ENCODE measurements around the gene LONP2. TPM values are rescaled to one million over a fixed set of nuclear protein-coding genes. Genes with fewer than 3 reads are reported as not detected.

LONP2 gene
- total RNA-seq, 8 experiments from 2014 or later, result 25.3 to 70.5 (median 42.5) TPM

DNA sequence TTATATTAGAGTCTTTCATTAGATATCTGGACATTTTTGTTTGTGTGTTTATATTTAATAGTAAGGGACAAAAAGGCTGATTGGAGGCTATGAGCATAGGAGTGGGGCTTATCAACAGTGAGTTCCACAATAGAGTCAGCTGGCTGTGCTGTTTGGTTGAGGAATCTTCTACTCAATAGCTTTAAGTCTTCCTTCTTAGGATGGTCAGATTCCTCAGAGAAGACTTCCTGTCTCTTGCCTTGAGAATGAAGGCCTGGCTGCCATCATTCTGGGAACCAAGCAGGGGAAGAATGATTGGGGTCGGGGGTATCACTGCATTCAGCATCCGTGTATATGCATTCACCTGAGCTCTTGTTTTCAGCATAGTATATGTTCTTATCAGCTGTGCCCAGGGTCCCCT lies 35.1 kb downstream of the LONP2 start:
- H3K4me3 ChIP-seq, result no peak overlapping the region
- WGBS, 10 experiments, result 60 to 100% (median 77%) methylated on average over 1 of the region's 2 CpGs; no CpG with 5 or more reads in 4 of the 10 experiments
- peaks cover 7 to 11% of the 10 kb centered on the region in 2 donors for H3K4me1 ChIP-seq (replicated peaks in 1 of 2)
- ATAC-seq (replicated peaks in 6 of 8), result no peak
- H3K27ac ChIP-seq, result no peak overlapping the region
- in situ Hi-C loops (cut with MboI; ENCODE audit: low pct_unique_long_range_greater_than_20kb in 2 of 9, low sequenced_read_pairs in 9 of 9, unreplicated experiment in 9 of 9), result loop anchor here in 1 of 9 experiments (25.0 kb wide), 1 partner anchor 108 kb away; the partner anchor contains the start of gene SIAH1

DNA sequence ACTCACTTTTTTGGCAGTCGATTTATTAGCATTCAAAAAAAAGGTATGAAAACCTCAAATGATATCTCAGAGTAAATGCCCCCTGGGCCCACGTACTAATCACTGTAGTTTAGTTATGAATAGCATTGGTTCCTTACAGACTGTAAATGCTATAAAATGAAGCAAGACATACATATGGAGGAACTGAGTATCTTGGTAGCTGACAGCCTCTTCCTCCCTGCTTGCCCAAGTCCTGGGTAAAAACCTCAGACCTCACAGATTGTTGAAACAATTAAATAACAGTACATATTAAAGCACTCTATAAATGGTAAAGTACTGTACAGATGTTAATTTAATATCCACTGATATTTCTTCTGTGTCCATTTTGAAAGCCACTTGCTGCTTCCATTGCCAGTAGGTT lies 36.4 kb downstream of the LONP2 start:
- no peak overlapping the region for H3K27ac ChIP-seq
- ATAC-seq (replicated peaks in 6 of 8), result no peak
- in situ Hi-C loops (cut with MboI; ENCODE audit: low pct_unique_long_range_greater_than_20kb in 2 of 9, low sequenced_read_pairs in 9 of 9, unreplicated experiment in 9 of 9), result loop anchor here in 1 of 9 experiments (25.0 kb wide), 1 partner anchor 107 kb away; the partner anchor contains the start of gene SIAH1
- H3K4me1 ChIP-seq (replicated peaks in 1 of 2), result peaks cover 5 to 10% of the 10 kb centered on the region in 2 donors
- WGBS, 10 experiments, result 80 to 100% (median 100%) methylated on average over 1 to 2 of the region's 2 CpGs; no CpG with 5 or more reads in 1 of the 10 experiments
- no peak overlapping the region for H3K4me3 ChIP-seq

GRCh38 chr16:48282636-48283263 lies 38.6 kb downstream of the LONP2 start:
- no peak for ATAC-seq (replicated peaks in 6 of 8)
- 63 to 100% (median 86%) methylated on average over 1 to 2 of the region's 2 CpGs; no CpG with 5 or more reads in 1 of the 10 experiments for WGBS, 10 experiments
- Histone ChIP-seq H3K4me1 (replicated peaks in 1 of 2) (no peaks in the 10 kb centered on the region), H3K27ac (no peak overlapping the region), H3K4me3 (no peak overlapping the region)
- in situ Hi-C loops (cut with MboI; ENCODE audit: low pct_unique_long_range_greater_than_20kb in 2 of 9, low sequenced_read_pairs in 9 of 9, unreplicated experiment in 9 of 9), result loop anchor here in 1 of 9 experiments (25.0 kb wide), 1 partner anchor 105 kb away; the partner anchor contains the start of gene SIAH1

- Histone ChIP-seq H3K27ac (no peak overlapping the region), H3K4me1 (replicated peaks in 1 of 2) (no peaks in the 10 kb centered on the region), H3K4me3 (no peak overlapping the region)
- WGBS, 10 experiments, result 97 to 100% (median 100%) methylated on average over 1 to 4 of the region's 4 CpGs
- no peak for ATAC-seq (replicated peaks in 6 of 8)
- in situ Hi-C loops (cut with MboI; ENCODE audit: low pct_unique_long_range_greater_than_20kb in 2 of 9, low sequenced_read_pairs in 9 of 9, unreplicated experiment in 9 of 9), result loop anchor here in 1 of 9 experiments (25.0 kb wide), 1 partner anchor 102 kb away; the partner anchor contains the start of gene SIAH1
Measured at GRCh38 chr16:48284772-48285409, 40.8 kb downstream of the LONP2 start.

DNA sequence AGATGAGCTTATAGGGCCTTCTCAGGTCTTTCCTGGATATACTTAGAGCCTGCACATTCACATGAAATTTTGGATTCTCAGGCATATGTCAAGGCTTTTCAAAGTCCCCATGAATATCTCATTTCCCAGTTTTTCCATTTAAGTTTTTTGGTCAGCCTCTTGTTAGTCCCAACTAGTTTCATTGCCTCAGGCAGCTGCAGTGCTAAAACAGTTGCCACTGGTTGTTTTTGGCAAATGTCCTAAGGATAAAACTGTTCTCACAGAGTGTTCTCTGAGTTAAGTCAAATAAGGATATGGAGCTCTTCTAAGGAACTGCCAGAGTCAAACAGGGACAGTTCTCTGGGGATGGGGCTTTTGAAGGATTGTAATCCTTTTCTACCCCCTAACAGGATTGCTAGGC lies 43.1 kb downstream of the LONP2 start:
- Histone ChIP-seq H3K4me3 (no peak overlapping the region), H3K27ac (no peak overlapping the region), H3K4me1 (replicated peaks in 1 of 2) (no peaks in the 10 kb centered on the region)
- ATAC-seq (replicated peaks in 6 of 8), result no peak
- in situ Hi-C loops (cut with MboI; ENCODE audit: low pct_unique_long_range_greater_than_20kb in 2 of 9, low sequenced_read_pairs in 9 of 9, unreplicated experiment in 9 of 9), result loop anchor here in 1 of 9 experiments (25.0 kb wide), 1 partner anchor 100 kb away; the partner anchor contains the start of gene SIAH1

DNA sequence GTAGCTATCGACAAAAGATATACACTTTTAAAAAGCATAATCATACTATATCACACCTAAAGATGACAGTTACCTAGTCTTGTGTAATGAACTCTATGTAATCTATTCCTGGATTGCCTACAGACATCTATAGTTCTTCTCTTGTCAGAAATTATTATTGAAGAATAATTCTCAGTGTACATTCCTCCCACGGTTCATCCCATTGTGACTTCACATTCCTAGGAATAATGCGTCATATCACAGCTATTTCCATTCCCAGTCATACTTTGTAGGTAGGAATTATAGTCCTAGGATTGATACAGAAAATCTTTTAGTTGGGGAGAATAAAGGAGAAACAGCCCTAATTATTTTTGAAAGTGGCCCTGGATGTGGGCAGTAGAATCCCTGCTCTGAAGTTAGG lies 47.2 kb downstream of the LONP2 start:
- no peak overlapping the region for H3K27ac ChIP-seq
- ATAC-seq (replicated peaks in 6 of 8), result no peak

DNA sequence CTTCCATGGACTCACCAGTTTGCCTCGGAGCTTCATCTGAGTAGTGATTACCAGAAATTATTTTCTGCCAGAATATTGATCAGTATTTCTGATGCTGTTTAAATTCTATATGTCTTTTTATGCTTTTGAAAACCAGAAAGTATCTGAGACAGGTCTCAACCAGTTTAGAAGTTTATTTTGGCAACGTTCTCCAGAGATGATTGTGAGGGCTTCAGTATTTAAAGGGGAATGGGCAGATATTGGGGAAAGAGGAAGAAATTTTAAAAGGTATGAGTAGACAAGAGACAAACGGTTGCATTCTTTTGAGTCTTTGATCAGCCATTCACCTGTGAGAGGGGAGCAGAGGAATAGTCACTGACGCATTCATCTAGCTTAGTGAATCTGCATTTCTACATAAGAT lies 47.7 kb downstream of the LONP2 start:
- 72 to 100% (median 90%) methylated on average over 2 to 4 of the region's 4 CpGs for WGBS, 10 experiments
- H3K27ac ChIP-seq, result no peak overlapping the region
- no peaks in the 10 kb centered on the region for H3K4me1 ChIP-seq (replicated peaks in 1 of 2)
- no peak overlapping the region for H3K4me3 ChIP-seq
- ATAC-seq (replicated peaks in 6 of 8), result no peak
- in situ Hi-C loops (cut with MboI; ENCODE audit: low pct_unique_long_range_greater_than_20kb in 2 of 9, low sequenced_read_pairs in 9 of 9, unreplicated experiment in 9 of 9), result loop anchor here in 1 of 9 experiments (25.0 kb wide), 1 partner anchor 96 kb away; the partner anchor contains the start of gene SIAH1

More for the DNA sequence above, 47.2 kb downstream of the LONP2 start:
- in situ Hi-C loops (cut with MboI; ENCODE audit: low pct_unique_long_range_greater_than_20kb in 2 of 9, low sequenced_read_pairs in 9 of 9, unreplicated experiment in 9 of 9), result loop anchor here in 1 of 9 experiments (25.0 kb wide), 1 partner anchor 96 kb away; the partner anchor contains the start of gene SIAH1
- H3K4me1 ChIP-seq (replicated peaks in 1 of 2), result no peaks in the 10 kb centered on the region
- no peak overlapping the region for H3K4me3 ChIP-seq
- 87 to 100% (median 98%) methylated on average over 1 to 3 of the region's 3 CpGs for WGBS, 10 experiments

- Histone ChIP-seq H3K4me1 (replicated peaks in 1 of 2) (no peaks in the 10 kb centered on the region), H3K27ac (no peak overlapping the region), H3K4me3 (no peak overlapping the region)
- peak in 1 of 8 experiments; percentile 55 for ATAC-seq (replicated peaks in 6 of 8)
- 71 to 100% (median 93%) methylated on average over 1 to 2 of the region's 2 CpGs for WGBS, 10 experiments
- in situ Hi-C loops (cut with MboI; ENCODE audit: low pct_unique_long_range_greater_than_20kb in 2 of 9, low sequenced_read_pairs in 9 of 9, unreplicated experiment in 9 of 9), result loop anchor here in 1 of 9 experiments (25.0 kb wide), 1 partner anchor 95 kb away; the partner anchor contains the start of gene SIAH1
Measured at GRCh38 chr16:48292452-48292851, 48.4 kb downstream of the LONP2 start.

- Histone ChIP-seq H3K4me3 (no peak overlapping the region), H3K4me1 (replicated peaks in 1 of 2) (peaks cover 4 to 5% of the 10 kb centered on the region in 2 donors), H3K27ac (no peak overlapping the region)
- ATAC-seq (replicated peaks in 6 of 8), result peak in 3 of 8 experiments; percentile 41 to 72 (median 62)
- in situ Hi-C loops (cut with MboI; ENCODE audit: low pct_unique_long_range_greater_than_20kb in 2 of 9, low sequenced_read_pairs in 9 of 9, unreplicated experiment in 9 of 9), result loop anchor here in 1 of 9 experiments (25.0 kb wide), 1 partner anchor 93 kb away; the partner anchor contains the start of gene SIAH1
- WGBS, 10 experiments, result 0 to 100% (median 53%) methylated on average over 1 of the region's 1 CpG; no CpG with 5 or more reads in 4 of the 10 experiments
Measured at GRCh38 chr16:48294724-48295123, 50.6 kb downstream of the LONP2 start.

- in situ Hi-C loops (cut with MboI; ENCODE audit: low pct_unique_long_range_greater_than_20kb in 2 of 9, low sequenced_read_pairs in 9 of 9, unreplicated experiment in 9 of 9), result loop anchor here in 1 of 9 experiments (25.0 kb wide), 1 partner anchor 92 kb away; the partner anchor contains the start of gene SIAH1
- no peak for ATAC-seq (replicated peaks in 6 of 8)
- whole genome bisulfite sequencing, 10 experiments, result 57 to 100% (median 100%) methylated on average over 1 of the region's 1 CpG; no CpG with 5 or more reads in 1 of the 10 experiments
- Histone ChIP-seq H3K4me3 (no peak overlapping the region), H3K27ac (no peak overlapping the region), H3K4me1 (replicated peaks in 1 of 2) (peaks cover 14 to 15% of the 10 kb centered on the region in 2 donors)
Measured at GRCh38 chr16:48295488-48296281, 51.6 kb downstream of the LONP2 start.

- H3K27ac ChIP-seq, result peak overlapping the region; percentile 54 to 81
- peaks cover 14 to 21% of the 10 kb centered on the region in 2 donors for H3K4me1 ChIP-seq (replicated peaks in 1 of 2)
- in situ Hi-C loops (cut with MboI; ENCODE audit: low pct_unique_long_range_greater_than_20kb in 2 of 9, low sequenced_read_pairs in 9 of 9, unreplicated experiment in 9 of 9), result loop anchor here in 1 of 9 experiments (25.0 kb wide), 1 partner anchor 88 kb away; the partner anchor contains the start of gene SIAH1
- 90 to 100% (median 97%) methylated on average over 2 to 4 of the region's 4 CpGs; no CpG with 5 or more reads in 4 of the 10 experiments for WGBS, 10 experiments
- H3K4me3 ChIP-seq, result no peak overlapping the region
- no peak for ATAC-seq (replicated peaks in 6 of 8)
Measured at GRCh38 chr16:48299471-48299870, 55.4 kb downstream of the LONP2 start.

GRCh38 chr16:48300391-48300856 lies 56.3 kb downstream of the LONP2 start:
- WGBS, 10 experiments, result 64 to 100% (median 79%) methylated on average over 1 of the region's 1 CpG; no CpG with 5 or more reads in 4 of the 10 experiments
- H3K4me1 ChIP-seq (replicated peaks in 1 of 2), result peaks cover 14 to 21% of the 10 kb centered on the region in 2 donors
- ATAC-seq (replicated peaks in 6 of 8), result peak in 5 of 8 experiments; percentile 75 to 99 (median 95)
- H3K27ac ChIP-seq, result peak overlapping the region; percentile 54 to 81
- in situ Hi-C loops (cut with MboI; ENCODE audit: low pct_unique_long_range_greater_than_20kb in 2 of 9, low sequenced_read_pairs in 9 of 9, unreplicated experiment in 9 of 9), result no loop called here
- no peak overlapping the region for H3K4me3 ChIP-seq

Measured in motor neuron (in vitro differentiated cells).